ENCODE data around the gene KAT2A.
"Not testable (repeated sequence)": the region's sequence is repeated elsewhere in the genome, so short reads cannot be mapped to it uniquely, and the experiment has no call there.

Gene KAT2A

DNA sequence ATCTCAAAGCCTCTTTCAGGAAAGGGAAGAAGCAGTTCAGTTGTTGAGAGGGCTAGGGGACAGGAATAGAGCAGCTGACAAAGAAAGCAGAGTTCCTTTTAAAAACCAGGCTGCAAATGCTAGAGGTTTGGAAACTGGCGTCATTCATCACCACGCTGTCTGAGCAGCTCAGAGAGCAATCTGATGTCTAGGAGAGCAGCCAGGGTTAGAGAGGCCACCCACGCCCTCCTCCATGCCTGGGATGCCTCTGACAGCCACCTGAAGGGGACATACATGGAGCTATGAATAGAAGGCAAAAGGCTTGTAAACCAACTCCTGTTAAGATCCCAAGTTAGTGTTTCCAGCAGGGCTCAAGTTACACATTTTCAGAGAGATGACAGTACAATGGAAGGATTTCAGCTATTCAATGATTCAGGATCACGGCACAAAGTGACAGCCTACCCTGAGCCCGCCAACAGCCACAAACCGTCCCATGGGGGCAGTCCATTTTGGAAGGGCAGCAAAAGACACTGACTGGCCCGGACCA is 21.3 kb upstream of the KAT2A start:
- Mint-ChIP-seq H3K36me3 (ENCODE audit: low read depth) (peaks cover 25% of the 10 kb centered on the region), H3K4me1 (peaks cover 13% of the 10 kb centered on the region), H3K4me3 (no peak overlapping the region), H3K9me3 (no peaks in the 10 kb centered on the region), H3K27me3 (no peaks in the 10 kb centered on the region), H3K27ac (no peak overlapping the region)
- no peak for DNase-seq
- no peak for ATAC-seq

GRCh38 chr17:42141382-42141781 is 20.2 kb upstream of the KAT2A start:
- H3K27ac Mint-ChIP-seq = no peak overlapping the region
- H3K27me3 Mint-ChIP-seq = no peaks in the 10 kb centered on the region
- H3K4me1 Mint-ChIP-seq = peaks cover 17% of the 10 kb centered on the region
- DNase-seq (no peak), ATAC-seq (no peak)
- peaks cover 25% of the 10 kb centered on the region for H3K36me3 Mint-ChIP-seq (ENCODE audit: low read depth)
- no peaks in the 10 kb centered on the region for H3K9me3 Mint-ChIP-seq
- H3K4me3 Mint-ChIP-seq = no peak overlapping the region

DNA sequence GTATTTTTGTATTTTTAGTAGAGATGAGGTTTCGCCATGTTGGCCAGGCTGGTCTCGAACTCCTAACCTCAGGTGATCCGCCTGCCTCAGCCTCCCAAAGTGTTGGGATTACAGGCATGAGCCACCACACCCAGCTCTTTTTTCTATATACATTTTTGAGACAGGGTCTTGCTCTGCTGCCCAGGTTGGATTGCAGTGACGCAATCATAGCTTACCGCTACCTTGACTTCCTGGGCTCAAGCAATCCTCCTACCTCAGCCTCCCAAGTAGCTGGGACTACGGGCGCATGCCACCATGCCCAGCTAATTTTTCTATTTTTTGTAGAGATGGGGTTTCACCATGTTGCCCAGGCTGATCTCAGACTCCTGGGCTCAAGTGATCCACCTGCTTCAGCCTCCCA is 19.5 kb upstream of the KAT2A start:
- not testable (repeated sequence) for DNase-seq, H3K9me3 Mint-ChIP-seq, ATAC-seq, H3K4me3 Mint-ChIP-seq, H3K27me3 Mint-ChIP-seq, H3K27ac Mint-ChIP-seq
- Mint-ChIP-seq H3K36me3 (ENCODE audit: low read depth) (peaks cover 23% of the 10 kb centered on the region), H3K4me1 (peaks cover 24% of the 10 kb centered on the region)

DNA sequence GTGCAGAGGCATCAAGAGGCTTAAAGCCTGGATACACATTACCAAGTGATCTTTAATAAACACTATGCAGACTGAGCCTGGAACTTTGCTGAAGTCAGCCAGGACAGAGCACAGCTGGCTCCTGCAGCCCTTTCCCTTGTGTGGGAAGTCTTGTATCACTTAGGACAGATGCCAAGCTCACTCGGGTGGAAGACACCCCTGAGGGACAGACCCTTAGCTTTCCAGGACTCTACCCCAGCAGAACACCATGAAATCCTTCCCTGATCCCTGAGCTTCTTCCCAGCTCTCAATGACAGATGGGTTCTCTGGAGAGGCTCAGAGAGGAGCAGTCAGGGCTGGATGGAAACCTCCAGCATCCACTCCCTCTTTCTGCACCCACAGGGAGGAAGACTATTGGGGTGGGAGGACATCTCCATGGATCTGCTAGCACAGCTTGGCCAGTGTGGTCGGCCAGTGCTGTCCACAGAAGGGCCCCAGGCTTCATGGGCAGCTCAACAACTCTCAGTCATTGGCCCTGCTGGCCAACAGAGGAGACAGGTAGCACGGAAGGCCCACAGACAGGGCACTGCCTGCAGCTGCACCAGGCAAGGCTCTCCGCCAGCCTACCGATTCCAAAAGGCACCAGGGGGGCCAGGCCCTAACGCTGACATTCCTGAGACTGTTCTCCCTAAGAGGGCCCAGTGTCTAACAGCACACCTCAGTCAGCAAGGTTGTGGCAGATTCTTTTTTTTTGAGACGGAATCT is 17.8 kb upstream of the KAT2A start:
- H3K27ac Mint-ChIP-seq = no peak overlapping the region
- ATAC-seq = no peak
- no peak overlapping the region for H3K4me3 Mint-ChIP-seq
- no peaks in the 10 kb centered on the region for H3K9me3 Mint-ChIP-seq
- peaks cover 22% of the 10 kb centered on the region for H3K36me3 Mint-ChIP-seq (ENCODE audit: low read depth)
- H3K27me3 Mint-ChIP-seq = no peaks in the 10 kb centered on the region
- peaks cover 37% of the 10 kb centered on the region for H3K4me1 Mint-ChIP-seq
- no peak for DNase-seq

- ATAC-seq (no peak), DNase-seq (no peak)
- H3K4me1 Mint-ChIP-seq = peaks cover 50% of the 10 kb centered on the region
- no peak overlapping the region for H3K27ac Mint-ChIP-seq
- H3K4me3 Mint-ChIP-seq = no peak overlapping the region
- H3K9me3 Mint-ChIP-seq = no peaks in the 10 kb centered on the region
- no peaks in the 10 kb centered on the region for H3K27me3 Mint-ChIP-seq
- peaks cover 12% of the 10 kb centered on the region for H3K36me3 Mint-ChIP-seq (ENCODE audit: low read depth)
Measured at GRCh38 chr17:42136654-42137051, 15.5 kb upstream of the KAT2A start.

DNA sequence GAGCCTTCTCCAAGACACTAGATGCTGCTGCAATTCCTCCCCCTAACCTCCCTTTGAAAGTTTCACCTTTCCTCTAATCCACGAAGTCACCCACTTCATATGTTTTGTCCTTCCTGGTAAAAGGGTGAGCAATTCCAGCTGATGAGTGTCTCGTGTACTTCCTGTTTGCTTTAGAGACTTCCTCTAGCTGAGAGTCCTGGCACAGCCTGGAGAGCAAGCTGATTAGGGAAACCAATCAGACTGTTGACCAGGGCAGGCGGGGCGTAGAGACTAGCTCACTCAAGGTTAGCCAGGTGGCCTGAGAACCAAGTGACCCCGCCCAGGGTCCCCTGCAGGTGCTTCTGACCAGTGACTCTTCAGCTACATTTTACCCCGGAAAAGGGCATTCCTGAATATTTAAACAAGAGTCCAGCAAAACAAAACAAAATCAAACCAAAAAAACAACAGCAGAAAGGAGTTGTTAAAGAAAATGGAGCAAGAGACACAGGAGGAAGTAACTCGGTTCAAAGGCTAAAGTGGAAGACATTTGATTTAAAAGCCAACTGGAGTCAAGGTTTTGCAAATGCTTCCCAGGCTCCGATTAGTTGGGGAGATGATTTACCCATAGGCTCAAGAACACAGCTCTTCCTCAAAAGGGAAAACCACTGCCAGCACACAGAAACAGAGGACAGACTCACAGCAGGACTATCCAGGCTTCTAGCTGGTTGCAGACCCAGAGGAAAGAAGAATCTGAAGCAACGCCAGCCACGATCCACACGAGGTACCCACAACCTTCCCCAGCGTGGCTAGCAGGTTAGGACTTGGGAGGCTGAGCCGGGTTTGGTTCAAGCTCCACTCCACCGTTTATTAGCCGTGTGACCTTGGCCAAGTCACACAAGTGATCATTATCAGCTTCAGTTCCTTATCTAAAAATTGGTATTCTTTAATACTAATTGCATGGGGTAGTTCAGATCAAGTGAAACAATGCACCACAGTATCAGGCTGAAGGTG is 14.8 kb upstream of the KAT2A start:
- no peak for ATAC-seq
- DNase-seq = no peak
- Mint-ChIP-seq H3K9me3 (no peaks in the 10 kb centered on the region), H3K36me3 (ENCODE audit: low read depth) (peaks cover 9% of the 10 kb centered on the region), H3K4me3 (no peak overlapping the region), H3K27ac (peak overlapping the region; percentile 17), H3K27me3 (no peaks in the 10 kb centered on the region), H3K4me1 (peaks cover 56% of the 10 kb centered on the region)

GRCh38 chr17:42135151-42135550 is 14.0 kb upstream of the KAT2A start:
- H3K9me3 Mint-ChIP-seq = no peaks in the 10 kb centered on the region
- no peak overlapping the region for H3K27ac Mint-ChIP-seq
- peaks cover 14% of the 10 kb centered on the region for H3K36me3 Mint-ChIP-seq (ENCODE audit: low read depth)
- DNase-seq = no peak
- ATAC-seq = no peak
- H3K4me1 Mint-ChIP-seq = peaks cover 59% of the 10 kb centered on the region
- no peak overlapping the region for H3K4me3 Mint-ChIP-seq
- H3K27me3 Mint-ChIP-seq = no peaks in the 10 kb centered on the region

GRCh38 chr17:42133461-42134041 is 12.4 kb upstream of the KAT2A start:
- Mint-ChIP-seq H3K4me1 (peaks cover 61% of the 10 kb centered on the region), H3K27me3 (no peaks in the 10 kb centered on the region), H3K36me3 (ENCODE audit: low read depth) (peaks cover 26% of the 10 kb centered on the region), H3K27ac (peak overlapping the region; percentile 19), H3K9me3 (no peaks in the 10 kb centered on the region), H3K4me3 (peak overlapping the region; percentile 16)
- DNase-seq = peak; percentile 36
- peak; percentile 54 for ATAC-seq

GRCh38 chr17:42132941-42133340 is 11.8 kb upstream of the KAT2A start:
- Mint-ChIP-seq H3K9me3 (no peaks in the 10 kb centered on the region), H3K27me3 (no peaks in the 10 kb centered on the region), H3K27ac (peak overlapping the region; percentile 19), H3K4me1 (peaks cover 66% of the 10 kb centered on the region), H3K4me3 (peak overlapping the region; percentile 16), H3K36me3 (ENCODE audit: low read depth) (peaks cover 32% of the 10 kb centered on the region)
- peak; percentile 40 for DNase-seq
- ATAC-seq = peak; percentile 81

GRCh38 chr17:42131981-42132432 is 10.8 kb upstream of the KAT2A start:
- ATAC-seq = no peak
- DNase-seq = no peak
- Mint-ChIP-seq H3K27ac (peak overlapping the region; percentile 32), H3K4me3 (no peak overlapping the region), H3K9me3 (no peaks in the 10 kb centered on the region), H3K36me3 (ENCODE audit: low read depth) (peaks cover 36% of the 10 kb centered on the region), H3K27me3 (no peaks in the 10 kb centered on the region), H3K4me1 (peaks cover 66% of the 10 kb centered on the region)

DNA sequence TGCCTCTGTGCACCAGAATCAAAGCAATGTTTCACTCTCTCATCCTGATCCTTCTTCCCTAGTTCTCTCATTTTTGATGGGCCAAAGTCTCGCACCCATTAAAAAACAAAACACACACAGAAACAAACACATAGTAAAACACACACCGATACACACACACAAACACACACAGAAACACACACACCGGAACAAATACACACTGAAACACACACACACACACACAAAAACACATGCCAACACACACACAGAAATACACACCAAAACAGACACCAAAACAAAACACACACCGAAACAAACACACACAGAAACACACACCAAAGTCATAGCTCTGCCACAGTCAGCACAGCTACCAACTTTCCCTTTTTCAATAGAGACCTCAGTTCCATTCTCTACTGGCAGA is 10.1 kb upstream of the KAT2A start:
- H3K9me3 Mint-ChIP-seq = no peaks in the 10 kb centered on the region
- no peak overlapping the region for H3K4me3 Mint-ChIP-seq
- H3K27ac Mint-ChIP-seq = peak overlapping the region; percentile 3
- peaks cover 59% of the 10 kb centered on the region for H3K4me1 Mint-ChIP-seq
- H3K36me3 Mint-ChIP-seq (ENCODE audit: low read depth) = peaks cover 42% of the 10 kb centered on the region
- ATAC-seq (no peak), DNase-seq (no peak)
- no peaks in the 10 kb centered on the region for H3K27me3 Mint-ChIP-seq

DNA sequence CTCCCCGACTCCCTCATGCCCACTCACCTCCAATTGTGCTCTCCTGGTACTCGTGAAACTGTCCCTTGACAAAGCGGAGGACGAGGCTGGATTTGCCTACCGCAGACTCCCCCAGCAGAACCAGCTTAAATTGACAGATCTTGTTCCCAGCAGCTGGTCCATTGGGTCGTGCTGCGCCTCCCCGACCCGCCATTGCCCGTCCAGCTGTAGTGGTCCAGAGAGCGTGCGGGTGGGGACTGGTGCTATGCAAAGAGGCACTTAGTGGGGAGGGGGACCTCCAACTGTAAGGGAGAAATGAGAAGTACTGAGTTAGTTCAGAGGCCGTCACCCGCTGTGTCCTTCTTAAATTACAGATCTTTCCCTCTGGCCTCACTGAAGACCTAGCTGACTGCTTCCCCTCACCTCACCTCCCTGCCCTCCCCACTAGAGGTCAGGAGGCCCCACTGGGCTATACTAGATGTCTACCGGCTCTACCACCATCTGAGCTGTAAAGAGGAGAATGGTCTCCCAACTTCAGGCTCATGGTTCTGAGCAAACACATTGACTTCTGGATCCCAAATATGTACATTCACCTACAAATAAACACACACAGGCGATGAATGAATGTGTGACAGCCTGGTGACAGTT is 9.3 kb upstream of the KAT2A start:
- Mint-ChIP-seq H3K9me3 (no peaks in the 10 kb centered on the region), H3K36me3 (ENCODE audit: low read depth) (peaks cover 41% of the 10 kb centered on the region), H3K4me1 (peaks cover 51% of the 10 kb centered on the region), H3K4me3 (no peak overlapping the region), H3K27me3 (no peaks in the 10 kb centered on the region), H3K27ac (peak overlapping the region; percentile 19)
- no peak for DNase-seq
- ATAC-seq = no peak

GRCh38 chr17:42129109-42129837 is 8.1 kb upstream of the KAT2A start:
- no peaks in the 10 kb centered on the region for H3K27me3 Mint-ChIP-seq
- DNase-seq (no peak), ATAC-seq (no peak)
- peaks cover 45% of the 10 kb centered on the region for H3K36me3 Mint-ChIP-seq (ENCODE audit: low read depth)
- H3K4me3 Mint-ChIP-seq = no peak overlapping the region
- H3K9me3 Mint-ChIP-seq = no peaks in the 10 kb centered on the region
- peaks cover 44% of the 10 kb centered on the region for H3K4me1 Mint-ChIP-seq
- H3K27ac Mint-ChIP-seq = peak overlapping the region; percentile 85
